OCI-LY3 (cell line): ENCODE results near the gene ACBD6.
A peak's percentile ranks its signal among the peaks of the same experiment; 100 is the strongest.

Experiments used
- H2AFZ ChIP-seq: fragments of 200-600, 300-600 bp; shearing (Covaris generic); 2 replicates; pipeline ENCODE4 v1.6.0; 2014; ENCODE audit warnings: antibody characterized with exemption, low read depth, low read length
- H3K27ac ChIP-seq: fragments of 200-600, 300-600 bp; sonication (generic); 2 replicates; pipeline ENCODE4 v1.5.1; 2014; ENCODE audit warnings: mild to moderate bottlenecking, low read length, moderate library complexity, mixed read lengths
- H3K27me3 ChIP-seq: fragments of 200-600, 300-600 bp; sonication (generic); 2 replicates; pipeline ENCODE4 v1.6.1; 2014; ENCODE audit warnings: low read depth, low read length, mixed read lengths
- H3K36me3 ChIP-seq: fragments of 200-600, 300-600 bp; sonication (generic); replicated peaks from 2 replicates; pipeline ENCODE3; 2014; ENCODE audit warnings: low read depth, low read length, mixed read lengths
- H3K4me1 ChIP-seq: fragments of 300-600, 200-600 bp; sonication (generic); 2 replicates; pipeline ENCODE4 v1.6.1; 2014; ENCODE audit warnings: low read length, mixed read lengths
- H3K4me2 ChIP-seq: fragments of 200-600, 300-600 bp; sonication (generic); 2 replicates; pipeline ENCODE4 v1.6.1; 2014; ENCODE audit warnings: low read length, mixed read lengths
- H3K4me3 ChIP-seq: fragments of 300-600, 200-600 bp; sonication (generic); 2 replicates; pipeline ENCODE4 v1.5.1; 2014; ENCODE audit warnings: antibody characterized with exemption, mild to moderate bottlenecking, low read length, moderate library complexity
- H3K79me2 ChIP-seq: fragments of 300-600, 200-600 bp; shearing (Covaris generic); 2 replicates; pipeline ENCODE4 v1.6.1; 2014; ENCODE audit warnings: mild to moderate bottlenecking, low read length, mixed read lengths
- H3K9ac ChIP-seq: fragments of 300-600, 200-600 bp; shearing (Covaris generic); 2 replicates; pipeline ENCODE4 v1.6.0; 2014; ENCODE audit warnings: mild to moderate bottlenecking, low read length, moderate library complexity
- H3K9me3 ChIP-seq: fragments of 200-600, 300-600 bp; shearing (Covaris generic); 2 replicates; pipeline ENCODE4 v1.6.1; 2014; ENCODE audit warnings: low read length, mixed read lengths; ENCODE audit not compliant: insufficient read depth
- H4K20me1 ChIP-seq: fragments of 200-600, 300-600 bp; sonication (generic); 2 replicates; pipeline ENCODE4 v1.6.1; 2016; ENCODE audit warnings: low read length, mixed read lengths; ENCODE audit not compliant: insufficient read depth
- CTCF ChIP-seq: fragments of 200-600, 300-600 bp; sonication (generic); IDR thresholded peaks from 2 replicates; pipeline ENCODE4 v1.5.1; 2014; ENCODE audit warnings: antibody characterized with exemption, low read length, low read depth
- EZH2phosphoT487 ChIP-seq: fragments of 200-600 bp; shearing (Covaris generic); IDR thresholded peaks from 2 replicates; pipeline ENCODE4 v1.6.1; 2018; ENCODE audit warnings: antibody characterized with exemption, mixed run types, low read depth

Gene ACBD6

GRCh38 chr1:180458807-180459206 lies 43.6 kb downstream of the ACBD6 start:
- no peaks in the 10 kb centered on the region for H4K20me1 ChIP-seq
- H3K36me3 ChIP-seq, result peaks cover 10% of the 10 kb centered on the region
- H2AFZ ChIP-seq, result no peak overlapping the region
- TF ChIP-seq CTCF, result no peak
- TF ChIP-seq EZH2phosphoT487, result no peak
- H3K27me3 ChIP-seq, result no peaks in the 10 kb centered on the region
- peaks cover 33% of the 10 kb centered on the region for H3K79me2 ChIP-seq
- H3K9ac ChIP-seq, result no peak overlapping the region
- H3K4me3 ChIP-seq, result no peak overlapping the region
- no peaks in the 10 kb centered on the region for H3K4me1 ChIP-seq
- no peak overlapping the region for H3K27ac ChIP-seq
- H3K4me2 ChIP-seq, result no peak overlapping the region
- H3K9me3 ChIP-seq, result no peaks in the 10 kb centered on the region

GRCh38 chr1:180456191-180456590 lies 46.2 kb downstream of the ACBD6 start:
- TF ChIP-seq CTCF (no peak), EZH2phosphoT487 (no peak)
- Histone ChIP-seq H3K4me2 (no peak overlapping the region), H3K79me2 (peaks cover 28% of the 10 kb centered on the region), H3K27ac (no peak overlapping the region), H3K36me3 (peaks cover 14% of the 10 kb centered on the region), H2AFZ (no peak overlapping the region), H3K9ac (no peak overlapping the region), H3K4me1 (peaks cover 8% of the 10 kb centered on the region), H3K27me3 (no peaks in the 10 kb centered on the region), H3K9me3 (no peaks in the 10 kb centered on the region), H3K4me3 (no peak overlapping the region), H4K20me1 (no peaks in the 10 kb centered on the region)

- Histone ChIP-seq H2AFZ (no peak overlapping the region), H3K4me3 (no peak overlapping the region), H3K9ac (no peak overlapping the region), H3K4me2 (no peak overlapping the region; the same call in 1 of the 2 replicates), H3K79me2 (peaks cover 19% of the 10 kb centered on the region), H3K27me3 (no peaks in the 10 kb centered on the region), H4K20me1 (no peaks in the 10 kb centered on the region), H3K4me1 (peaks cover 11% of the 10 kb centered on the region), H3K27ac (peak overlapping the region; percentile 35; the same call in 1 of the 2 replicates), H3K9me3 (no peaks in the 10 kb centered on the region), H3K36me3 (peaks cover 18% of the 10 kb centered on the region)
- no peak for TF ChIP-seq CTCF
These were observed 50.9 kb downstream of the ACBD6 start for GRCh38 chr1:180451504-180451903.

DNA sequence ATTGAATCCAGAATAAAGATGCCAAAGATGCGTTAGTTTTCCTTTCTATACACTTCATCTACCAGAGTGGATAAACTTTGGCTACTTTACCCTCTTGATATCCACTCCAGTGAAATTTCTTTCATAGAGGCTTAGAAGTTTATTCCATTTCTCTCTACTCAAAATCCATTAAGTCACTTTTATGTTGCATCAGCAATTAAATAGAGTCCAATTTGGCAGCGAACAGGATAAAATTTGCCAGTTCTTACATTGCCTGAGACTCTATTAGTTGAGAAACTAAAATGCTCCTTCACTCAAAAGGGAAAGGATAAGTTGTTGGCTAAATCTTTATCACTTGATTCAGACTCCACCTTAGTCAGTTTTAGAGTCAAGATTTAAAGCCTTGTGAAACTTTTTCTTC lies 57.9 kb downstream of the ACBD6 start:
- no peak overlapping the region for H3K27ac ChIP-seq
- H3K9ac ChIP-seq, result no peak overlapping the region
- no peak overlapping the region for H3K4me3 ChIP-seq
- no peak for TF ChIP-seq EZH2phosphoT487
- no peak for TF ChIP-seq CTCF
- no peaks in the 10 kb centered on the region for H3K9me3 ChIP-seq
- peak overlapping the region; percentile 21; the same call in 1 of the 2 replicates for H3K4me2 ChIP-seq
- H3K79me2 ChIP-seq, result peaks cover 10% of the 10 kb centered on the region
- peaks cover 2% of the 10 kb centered on the region for H3K36me3 ChIP-seq
- H2AFZ ChIP-seq, result no peak overlapping the region
- H3K4me1 ChIP-seq, result peaks cover 13% of the 10 kb centered on the region
- H3K27me3 ChIP-seq, result no peaks in the 10 kb centered on the region
- no peaks in the 10 kb centered on the region for H4K20me1 ChIP-seq
